GM12878 (cell line): ENCODE data around the gene NFAT5. TPM values are rescaled to one million over a fixed set of nuclear protein-coding genes. Genes with fewer than 3 reads are reported as not detected.

ENCODE experiments used
- ATAC-seq: fragments of 200-7000 bp; cut with Tn5 transposase; 3 replicates; pipeline ENCODE4 v1.9.1; 2020; ENCODE audit warnings: mild to moderate bottlenecking, moderate library complexity
- BruUV-seq: library from RNA; stranded (reverse); fragments of 400-500 nt; replicated peaks from 2 replicates; lab custom pipeline; 2021; lab: Mats Ljungman, UMichigan
- CTCF ChIA-PET: fragments of 300-600 bp; sonication (Branson Sonifier 250); formaldehyde crosslinking; extraction: SDS; loops from one replicate; lab custom pipeline; 2021; ENCODE audit warnings: inconsistent platforms; lab: Yijun Ruan, JAX
- POLR2A ChIA-PET: fragments of 350-600 bp; formaldehyde crosslinking; extraction: SDS; loops from one replicate; lab custom pipeline; 2021; ENCODE audit warnings: inconsistent platforms; lab: Charles Lee
- RAD21 ChIA-PET: fragments of 300-600 bp; sonication (Branson Sonifier 250); formaldehyde crosslinking; loops from one replicate; lab custom pipeline; 2023; ENCODE audit warnings: antibody characterized with exemption; ENCODE audit not compliant: unreplicated experiment; lab: Charles Lee
- SMC1A ChIA-PET: fragments of 300-600 bp; sonication (Branson Sonifier 250); formaldehyde crosslinking; loops from one replicate; lab custom pipeline; 2023; ENCODE audit not compliant: unreplicated experiment, uncharacterized antibody; lab: Charles Lee
- DNase-seq: peaks from one replicate; pipeline ENCODE4 v3.0.0-alpha.2; 2011; ENCODE audit warnings: low read depth, low spot score
- FAIRE-seq: peaks from 3 replicates; lab custom pipeline; 2011; peaks lifted over from hg19 to GRCh38; lab: Jason Lieb, UNC
- H2AFZ ChIP-seq: 2 replicates; pipeline ENCODE4 v1.6.0; 2011; ENCODE audit warnings: low read depth, low read length, control low read depth; ENCODE audit not compliant: control insufficient read depth
- H3K27ac ChIP-seq: 2 replicates; pipeline ENCODE4 v1.5.1; 2011; ENCODE audit warnings: control low read depth; ENCODE audit not compliant: control insufficient read depth, insufficient read depth
- H3K27me3 ChIP-seq, 2 experiments: replicated peaks in 1 of 2; 2 replicates each; pipeline versions ENCODE4 v1.6.0 to v1.6.1; 2011; ENCODE audit warnings: low read length in 1 of 2; ENCODE audit not compliant: control insufficient read depth in 2 of 2, insufficient read depth in 2 of 2
- H3K36me3 ChIP-seq, 2 experiments: 2 replicates each; pipeline ENCODE4 v1.5.1; 2011; ENCODE audit warnings: low read length in 1 of 2; ENCODE audit not compliant: control insufficient read depth in 2 of 2, insufficient read depth in 2 of 2
- H3K4me1 ChIP-seq: 2 replicates; pipeline ENCODE4 v1.6.1; 2011; ENCODE audit warnings: mild to moderate bottlenecking, low read length, moderate library complexity, mixed read lengths; ENCODE audit not compliant: control insufficient read depth, insufficient read depth
- H3K4me2 ChIP-seq: 2 replicates; pipeline ENCODE4 v1.6.0; 2011; ENCODE audit warnings: control low read depth; ENCODE audit not compliant: control insufficient read depth, insufficient read depth
- H3K4me3 ChIP-seq: fragments of 200-600 bp; sonication (generic); 2 replicates; pipeline ENCODE4 v1.5.1; 2016
- H3K79me2 ChIP-seq: 2 replicates; pipeline ENCODE4 v1.6.0; 2011; ENCODE audit warnings: low read length; ENCODE audit not compliant: control insufficient read depth, insufficient read depth
- H3K9ac ChIP-seq: 2 replicates; pipeline ENCODE4 v1.8.0; 2011; ENCODE audit warnings: low read length, control low read depth, mixed read lengths; ENCODE audit not compliant: control insufficient read depth, insufficient read depth
- H3K9me3 ChIP-seq: replicated peaks from 3 replicates; pipeline ENCODE4 v1.5.1; 2011; ENCODE audit warnings: mild to moderate bottlenecking, low read length; ENCODE audit not compliant: control insufficient read depth, insufficient read depth
- H4K20me1 ChIP-seq: 2 replicates; pipeline ENCODE4 v1.6.0; 2011; ENCODE audit not compliant: control insufficient read depth, insufficient read depth
- ASH2L ChIP-seq: fragments of 300-600, 200-600 bp; sonication (generic); IDR thresholded peaks from 2 replicates; pipeline ENCODE4 v1.6.1; 2017; ENCODE audit warnings: low read depth, mild to moderate bottlenecking, borderline replicate concordance
- CBX5 ChIP-seq: sonication (generic); IDR thresholded peaks from 2 replicates; pipeline ENCODE4 v1.6.1; 2016; ENCODE audit warnings: low read depth, moderate library complexity, mild to moderate bottlenecking, inconsistent platforms
- HDAC6 ChIP-seq: fragments of 200-600 bp; sonication (generic); IDR thresholded peaks from one replicate; pipeline ENCODE4 v1.8.0; 2017; ENCODE audit warnings: antibody characterized with exemption; ENCODE audit not compliant: unreplicated experiment
- RAD21 ChIP-seq: IDR thresholded peaks from 2 replicates; pipeline ENCODE4 v1.6.1; 2011; ENCODE audit warnings: mild to moderate bottlenecking, low read depth, low read length, moderate library complexity; ENCODE audit not compliant: insufficient read depth
- SIN3A ChIP-seq: IDR thresholded peaks from 2 replicates; pipeline ENCODE4 v1.6.1; 2012; ENCODE audit warnings: low read depth, low read length, improper control_type of control experiment
- ZNF217 ChIP-seq: fragments of 450-650 bp; IDR thresholded peaks from 2 replicates; pipeline ENCODE4 v1.6.1; 2017; ENCODE audit warnings: antibody characterized with exemption, mild to moderate bottlenecking
- ZNF384 ChIP-seq: IDR thresholded peaks from 2 replicates; pipeline ENCODE4 v1.6.1; 2012; ENCODE audit warnings: low read depth, mild to moderate bottlenecking, low read length, improper control_type of control experiment, borderline replicate concordance
- WGBS: methylation state at CpG from one replicate; pipeline ENCODE4 v1.1.6; 2016; ENCODE audit warnings: low lambda C conversion rate; ENCODE audit not compliant: insufficient replicate concordance, insufficient coverage; ENCODE audit errors: missing lambda C conversion rate; 5-methylcytosine and 5-hydroxymethylcytosine counted together
- in situ Hi-C: fragments of 300-500 bp; cut with MboI; formaldehyde crosslinking; loops from 9 replicates; pipeline ENCODE4 v1.14.3; 2018; ENCODE audit warnings: mixed read lengths
- intact Hi-C: fragments of 100-400 bp; cut with micrococcal nuclease; formaldehyde crosslinking; loops from one replicate; pipeline ENCODE4 v1.14.2; 2022; ENCODE audit not compliant: unreplicated experiment
- polyA plus RNA-seq, 11 experiments: library from polyadenylated mRNA; depleted of rRNA in 4 of 11; unstranded in 6 of 11; stranded (reverse) in 5 of 11; fragments of >200 nt; fragmentation: Nextera tagmentation in 4 of 11; fragmentation: Illumina TruSeq in 1 of 11; extraction: Ambion mirVana in 4 of 11; extraction: Trizol in 1 of 11; gene quantifications; 1 replicate in 1 of 11; 2 replicates in 10 of 11; pipeline versions ENCODE4 v1.2.1 to v1.2.3, GENCODE V29; 2011 to 2016; ENCODE audit warnings: inconsistent platforms in 2 of 11, missing spikeins in 2 of 11, low read depth in 1 of 11
- total RNA-seq, 4 experiments: library from RNA; depleted of rRNA in 3 of 4; stranded (reverse); fragments of >200 nt in 3 of 4; fragmentation: Illumina TruSeq in 1 of 4; extraction: Trizol in 1 of 4; gene quantifications; 2 replicates each; pipeline versions ENCODE4 v1.2.1 to v1.2.3, GENCODE V29; 2013 to 2021
- TF ChIP-seq, protein P1 (sequence below): IDR thresholded peaks from 2 replicates; pipeline ENCODE4 v1.6.1; 2011; ENCODE audit warnings: mild to moderate bottlenecking, low read depth, low read length, moderate library complexity; ENCODE audit not compliant: insufficient replicate concordance

Gene NFAT5
- total and polyA plus RNA-seq, 10 of the 15 experiments (the other 5 are each of a cell fraction or from before 2014, with no cell fraction given), result 0.58 to 31.5 (median 12.7) TPM

DNA sequence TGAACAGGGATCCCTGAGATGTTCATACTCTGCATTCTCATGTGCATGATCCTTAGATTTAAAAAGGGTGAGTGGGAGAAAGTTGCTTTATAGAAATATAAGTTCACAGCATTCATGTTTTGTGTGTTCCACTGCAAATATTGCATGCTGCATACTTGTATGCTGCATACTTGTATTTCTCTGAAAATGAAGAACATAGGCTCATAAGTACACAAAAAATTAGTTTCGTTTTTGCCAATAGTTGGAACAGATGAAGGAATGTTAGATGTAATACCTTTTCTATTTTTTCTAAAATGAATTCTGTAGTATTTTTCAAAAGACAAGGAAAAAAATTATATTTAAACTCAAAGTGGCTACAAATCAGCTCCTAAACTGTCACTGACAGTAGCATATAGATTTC is 79.0 kb downstream of the NFAT5 start (continued):
- TF ChIP-seq, protein P1, sequence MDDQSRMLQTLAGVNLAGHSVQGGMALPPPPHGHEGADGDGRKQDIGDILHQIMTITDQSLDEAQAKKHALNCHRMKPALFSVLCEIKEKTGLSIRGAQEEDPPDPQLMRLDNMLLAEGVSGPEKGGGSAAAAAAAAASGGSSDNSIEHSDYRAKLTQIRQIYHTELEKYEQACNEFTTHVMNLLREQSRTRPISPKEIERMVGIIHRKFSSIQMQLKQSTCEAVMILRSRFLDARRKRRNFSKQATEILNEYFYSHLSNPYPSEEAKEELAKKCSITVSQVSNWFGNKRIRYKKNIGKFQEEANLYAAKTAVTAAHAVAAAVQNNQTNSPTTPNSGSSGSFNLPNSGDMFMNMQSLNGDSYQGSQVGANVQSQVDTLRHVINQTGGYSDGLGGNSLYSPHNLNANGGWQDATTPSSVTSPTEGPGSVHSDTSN, result no peak
- TF ChIP-seq ASH2L (no peak), RAD21 (no peak), SIN3A (no peak), CBX5 (no peak), ZNF384 (no peak), HDAC6 (no peak)

DNA sequence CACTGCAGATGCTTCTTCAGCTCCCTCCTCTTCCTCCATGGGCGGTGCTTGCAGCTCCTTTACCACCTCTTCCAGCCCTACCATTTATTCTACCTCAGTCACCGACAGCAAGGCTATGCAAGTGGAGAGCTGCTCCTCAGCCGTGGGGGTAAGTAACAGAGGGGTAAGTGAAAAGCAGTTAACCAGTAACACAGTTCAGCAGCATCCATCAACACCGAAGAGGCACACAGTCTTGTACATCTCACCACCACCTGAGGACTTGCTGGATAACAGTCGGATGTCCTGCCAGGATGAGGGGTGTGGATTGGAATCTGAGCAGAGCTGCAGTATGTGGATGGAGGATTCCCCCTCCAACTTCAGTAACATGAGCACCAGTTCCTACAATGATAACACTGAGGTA is 81.3 kb downstream of the NFAT5 start:
- in situ Hi-C loops (no loop called here), intact Hi-C loops (loop anchor here (10.0 kb wide), 1 partner anchor 252 kb away; no protein-coding TSS in a partner anchor)
- no peak overlapping the region for H2AFZ ChIP-seq
- no peak for TF ChIP-seq ZNF217
- no peak overlapping the region for H3K4me2 ChIP-seq
- CTCF ChIA-PET, result interaction anchor here (0.8 to 2.2 kb wide), 6 partner anchors 36 to 1800 kb away, joined by 3 to 7 read pairs (median 4); no protein-coding TSS in a partner anchor
- no peaks in the 10 kb centered on the region for H3K27me3 ChIP-seq
- no peaks in the 10 kb centered on the region for H3K9me3 ChIP-seq
- H3K27ac ChIP-seq, result no peak overlapping the region
- H3K36me3 ChIP-seq, result peaks cover 4 to 21% of the 10 kb centered on the region in 2 experiments
- SMC1A ChIA-PET, result interaction anchor here (0.9 to 2.1 kb wide), 7 partner anchors 15 to 253 kb away, joined by 3 to 11 read pairs (median 3); no protein-coding TSS in a partner anchor
- no peaks in the 10 kb centered on the region for H4K20me1 ChIP-seq
- POLR2A ChIA-PET, result no interaction called here
- H3K4me1 ChIP-seq, result no peaks in the 10 kb centered on the region
- FAIRE-seq, result no peak
- no peak overlapping the region for H3K4me3 ChIP-seq
- 98% methylated on average over 5 of the region's 5 CpGs for WGBS
- no TSS peak for BruUV-seq
- peaks cover 2% of the 10 kb centered on the region; the same call in 1 of the 2 replicates for H3K79me2 ChIP-seq
- no peak overlapping the region for H3K9ac ChIP-seq
- ATAC-seq, result no peak
- RAD21 ChIA-PET, result no interaction called here
- no peak for DNase-seq
